Epithelial cell of esophagus (primary cell): ENCODE data around the gene ZCCHC10.
"Not testable (repeated sequence)": the region's sequence is repeated elsewhere in the genome, so short reads cannot be mapped to it uniquely, and the experiment has no call there.

Source experiments
- DNase-seq: peaks from one replicate; pipeline ENCODE4 v3.0.0; 2010; ENCODE audit warnings: low read depth
- H3K4me3 ChIP-seq: 2 replicates; pipeline ENCODE4 v1.5.1; 2011; ENCODE audit warnings: mild to moderate bottlenecking, low read length, control low read depth
- TF ChIP-seq, protein P1 (sequence below): IDR thresholded peaks from 2 replicates; pipeline ENCODE4 v1.5.1; 2011; ENCODE audit warnings: low read depth, mild to moderate bottlenecking, low read length, control low read depth, inconsistent platforms; ENCODE audit not compliant: insufficient read depth; ENCODE audit errors: missing control alignments

The ZCCHC10 gene

DNA sequence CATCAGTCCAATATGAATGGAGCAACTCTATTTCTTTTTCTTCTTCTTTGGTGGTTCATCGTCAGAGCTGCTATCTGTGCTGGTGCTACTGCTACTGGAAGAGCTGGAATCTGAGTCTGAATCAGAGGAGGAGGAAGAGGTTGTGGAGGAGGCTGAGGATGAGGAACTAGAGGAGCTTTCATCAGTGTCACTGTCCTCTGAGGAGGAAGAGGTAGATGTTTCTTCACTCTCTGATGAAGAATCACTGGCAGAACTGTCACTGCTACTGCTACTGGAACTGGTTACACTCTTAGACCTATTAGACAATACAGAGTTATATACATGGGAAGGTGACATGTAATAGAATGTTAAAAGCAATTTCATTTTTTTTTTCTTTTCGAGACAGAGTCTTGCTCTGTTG is 27.8 kb downstream of the ZCCHC10 start:
- TF ChIP-seq, protein P1, sequence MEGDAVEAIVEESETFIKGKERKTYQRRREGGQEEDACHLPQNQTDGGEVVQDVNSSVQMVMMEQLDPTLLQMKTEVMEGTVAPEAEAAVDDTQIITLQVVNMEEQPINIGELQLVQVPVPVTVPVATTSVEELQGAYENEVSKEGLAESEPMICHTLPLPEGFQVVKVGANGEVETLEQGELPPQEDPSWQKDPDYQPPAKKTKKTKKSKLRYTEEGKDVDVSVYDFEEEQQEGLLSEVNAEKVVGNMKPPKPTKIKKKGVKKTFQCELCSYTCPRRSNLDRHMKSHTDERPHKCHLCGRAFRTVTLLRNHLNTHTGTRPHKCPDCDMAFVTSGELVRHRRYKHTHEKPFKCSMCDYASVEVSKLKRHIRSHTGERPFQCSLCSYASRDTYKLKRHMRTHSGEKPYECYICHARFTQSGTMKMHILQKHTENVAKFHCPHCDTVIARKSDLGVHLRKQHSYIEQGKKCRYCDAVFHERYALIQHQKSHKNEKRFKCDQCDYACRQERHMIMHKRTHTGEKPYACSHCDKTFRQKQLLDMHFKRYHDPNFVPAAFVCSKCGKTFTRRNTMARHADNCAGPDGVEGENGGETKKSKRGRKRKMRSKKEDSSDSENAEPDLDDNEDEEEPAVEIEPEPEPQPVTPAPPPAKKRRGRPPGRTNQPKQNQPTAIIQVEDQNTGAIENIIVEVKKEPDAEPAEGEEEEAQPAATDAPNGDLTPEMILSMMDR = no peak
- H3K4me3 ChIP-seq = no peak overlapping the region
- DNase-seq = no peak

DNA sequence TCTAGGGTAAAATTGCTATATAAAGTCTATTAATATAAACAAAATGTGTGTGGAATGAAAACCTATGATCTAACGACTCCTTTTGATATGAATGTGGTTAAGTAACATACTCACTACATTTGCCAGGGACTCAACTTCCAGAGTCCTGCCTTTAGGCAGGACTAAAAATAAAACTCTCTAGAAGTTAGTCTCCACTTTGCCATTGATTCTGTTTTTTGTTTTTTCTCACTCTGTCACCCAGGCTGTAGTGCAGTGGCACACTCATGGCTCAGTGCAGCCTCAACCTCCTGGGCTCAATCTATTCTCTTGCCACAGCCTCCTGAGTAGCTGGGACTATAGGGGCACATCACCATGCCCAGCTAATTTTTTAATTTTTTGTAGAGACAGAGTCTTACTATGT is 30.0 kb downstream of the ZCCHC10 start:
- DNase-seq = no peak
- no peak overlapping the region for H3K4me3 ChIP-seq
- TF ChIP-seq, protein P1 = no peak

DNA sequence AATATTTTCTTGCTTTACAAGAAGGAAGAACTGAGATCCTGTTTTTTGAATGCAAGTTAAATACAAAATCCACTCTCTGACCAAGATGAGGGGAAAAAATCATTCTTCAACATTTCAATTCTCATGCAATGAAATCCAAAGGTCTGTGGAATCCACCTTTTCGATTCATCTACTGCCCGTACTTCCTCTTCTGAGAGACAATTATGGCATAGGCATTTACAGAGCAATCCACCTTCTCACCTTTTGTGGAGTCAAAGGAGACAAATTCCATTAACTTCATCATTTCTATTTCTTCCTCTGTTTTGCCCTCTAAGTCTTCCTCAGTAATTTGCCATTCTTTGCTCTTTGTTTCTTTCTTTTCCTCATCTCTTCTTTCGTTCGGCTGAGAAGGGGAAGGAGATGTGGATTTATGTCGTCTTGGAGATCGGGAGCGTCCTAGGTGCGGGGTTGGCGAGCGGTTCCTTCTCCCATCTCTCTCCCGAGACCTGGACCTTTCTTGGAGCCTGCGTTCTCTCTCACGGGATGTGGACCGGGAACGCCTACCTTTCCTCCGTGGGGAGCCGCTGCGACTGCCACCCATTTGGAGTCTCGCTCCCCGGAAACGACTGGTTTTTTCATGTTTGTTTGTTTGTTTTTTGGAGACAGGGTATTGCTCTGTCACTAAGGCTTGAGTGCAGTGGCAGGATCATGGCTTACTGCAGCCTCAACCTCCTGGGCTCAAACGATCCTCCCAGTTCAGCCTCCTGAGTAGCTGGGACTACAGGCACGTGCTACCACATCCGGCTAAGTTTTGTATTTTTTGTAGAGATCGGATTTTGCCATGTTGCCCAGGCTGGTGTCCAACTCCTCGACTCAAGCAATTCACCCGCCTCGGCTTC is 38.6 kb downstream of the ZCCHC10 start:
- H3K4me3 ChIP-seq = no peak overlapping the region
- no peak for DNase-seq
- TF ChIP-seq, protein P1 = no peak

DNA sequence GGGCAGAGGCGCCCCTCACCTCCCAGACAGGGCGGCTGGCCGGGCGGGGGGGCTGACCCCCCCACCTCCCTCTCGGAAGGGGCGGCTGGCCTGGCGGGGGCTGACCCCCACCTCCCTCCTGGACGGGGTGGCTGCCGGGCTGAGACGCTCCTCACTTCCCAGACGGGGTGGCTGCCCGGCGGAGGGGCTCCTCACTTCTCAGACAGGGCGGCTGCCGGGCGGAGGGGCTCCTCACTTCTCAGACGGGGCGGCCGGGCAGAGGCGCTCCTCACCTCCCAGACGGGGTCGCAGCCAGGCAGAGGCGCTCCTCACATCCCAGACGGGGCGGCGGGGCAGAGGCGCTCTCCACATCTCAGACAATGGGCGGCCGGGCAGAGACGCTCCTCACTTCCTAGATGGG is 43.4 kb downstream of the ZCCHC10 start:
- DNase-seq, H3K4me3 ChIP-seq: not testable (repeated sequence)

DNA sequence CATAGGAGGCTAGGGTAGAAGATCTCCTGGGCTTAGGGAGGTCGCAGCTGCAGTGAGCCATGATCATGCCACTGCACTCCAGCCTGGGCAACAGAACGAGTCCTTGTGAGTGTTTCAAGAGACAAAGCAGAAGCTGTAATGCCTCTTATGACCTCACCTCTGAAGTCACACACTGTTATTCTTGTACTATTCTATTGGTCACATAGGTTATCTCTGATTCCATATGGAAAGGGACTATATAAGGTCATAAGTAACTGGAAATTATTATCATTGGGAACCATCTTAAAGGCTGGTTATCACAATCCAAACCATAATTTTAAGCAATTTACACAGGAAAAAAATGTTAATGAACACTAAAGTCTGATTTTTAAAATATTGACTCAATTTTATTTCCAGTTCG is 45.1 kb downstream of the ZCCHC10 start:
- H3K4me3 ChIP-seq = no peak overlapping the region
- DNase-seq = no peak
- TF ChIP-seq, protein P1 = no peak

DNA sequence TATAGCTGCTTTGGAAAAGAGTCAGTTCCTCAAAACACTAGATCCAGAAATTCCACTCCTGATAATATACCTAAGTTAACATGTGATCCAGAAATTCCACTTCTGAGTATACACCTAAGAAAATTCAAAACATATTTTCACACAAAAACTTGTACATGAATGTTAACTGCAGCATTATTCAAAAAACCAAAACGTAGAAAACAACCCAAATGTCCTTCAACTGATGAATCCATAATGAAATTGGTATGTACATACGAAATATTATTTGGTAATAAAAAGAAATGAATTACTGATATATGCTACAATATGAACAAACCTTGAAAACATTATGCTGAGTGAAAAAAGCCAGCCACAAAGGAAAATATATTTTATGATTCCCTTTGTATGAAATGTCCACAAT is 46.4 kb downstream of the ZCCHC10 start:
- no peak for DNase-seq
- H3K4me3 ChIP-seq = no peak overlapping the region
- TF ChIP-seq, protein P1 = no peak

DNA sequence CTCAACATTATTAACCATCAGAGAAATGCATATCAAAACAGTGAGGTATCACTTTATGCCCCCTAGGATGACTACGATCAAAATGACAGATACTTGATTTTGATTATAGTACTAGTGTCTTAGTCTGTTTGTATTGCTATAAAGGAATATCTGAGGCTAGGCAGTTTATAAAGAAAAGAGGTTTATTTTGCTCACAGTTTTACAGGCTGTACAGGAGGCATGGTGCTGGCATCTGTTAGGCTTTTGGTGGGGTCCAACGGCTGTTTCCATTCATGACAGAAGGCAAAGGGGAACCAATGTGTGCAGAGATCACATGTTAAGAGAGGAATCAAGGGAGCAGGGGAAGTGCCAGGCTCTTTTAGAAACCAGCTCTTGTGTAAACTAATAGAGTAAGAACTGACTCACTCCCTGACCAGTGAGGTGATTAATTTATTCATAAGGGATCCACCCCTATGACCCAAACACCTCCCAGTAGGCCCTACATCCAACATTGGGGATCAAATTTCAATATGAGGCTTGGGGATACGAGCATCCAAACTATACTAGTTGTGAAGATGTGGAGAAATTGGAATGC is 46.9 kb downstream of the ZCCHC10 start:
- no peak overlapping the region for H3K4me3 ChIP-seq
- TF ChIP-seq, protein P1 = no peak
- peak; percentile 85 for DNase-seq
